Tibial nerve (tissue), 4 donors: ENCODE measurements around the gene AFG1L. TPM values are rescaled to one million over a fixed set of nuclear protein-coding genes. Genes with fewer than 3 reads are reported as not detected.

Source experiments
- DNase-seq, 2 donors: peaks; one replicate each; pipeline ENCODE4 v3.0.0-alpha.2; 2019; ENCODE audit warnings: low spot score in 2 of 2
- H3K27ac ChIP-seq, 4 donors: fragments of 200-600 bp; sonication (generic) in 3 of 4; one replicate each; pipeline ENCODE4 v1.5.1; 2017 to 2019; ENCODE audit warnings: mild to moderate bottlenecking in 1 of 4
- H3K27me3 ChIP-seq, 2 donors: fragments of 200-600 bp; sonication (generic) in 1 of 2; one replicate each; pipeline versions ENCODE4 v1.5.1 to v1.6.0; 2017 to 2019
- H3K36me3 ChIP-seq, 3 donors: fragments of 200-600 bp; sonication (generic); one replicate each; pipeline ENCODE4 v1.5.1; 2018 to 2019
- H3K4me1 ChIP-seq, 4 donors: fragments of 200-600 bp; sonication (generic) in 3 of 4; one replicate each; pipeline ENCODE4 v1.5.1; 2017 to 2019
- H3K4me3 ChIP-seq, 4 donors: fragments of 200-600 bp; sonication (generic) in 3 of 4; one replicate each; pipeline ENCODE4 v1.5.1; 2017 to 2019; ENCODE audit warnings: mild to moderate bottlenecking in 1 of 4, moderate library complexity in 1 of 4
- H3K9me3 ChIP-seq, 4 donors: fragments of 200-600 bp; sonication (generic) in 3 of 4; one replicate each; pipeline ENCODE4 v1.5.1; 2017 to 2019
- CTCF ChIP-seq, 5 experiments: fragments of 200-600 bp in 3 of 5; fragments of 450-650 bp in 2 of 5; sonication (generic) in 3 of 5; IDR thresholded peaks; one replicate each; pipeline ENCODE4 v1.5.1; 2016 to 2019; ENCODE audit warnings: antibody characterized with exemption in 5 of 5, mild to moderate bottlenecking in 3 of 5, moderate library complexity in 2 of 5
- EP300 ChIP-seq, 2 donors: sonication (generic); formaldehyde crosslinking; IDR thresholded peaks; one replicate each; pipeline ENCODE4 v1.6.1; 2017; ENCODE audit warnings: antibody characterized with exemption in 2 of 2, mild to moderate bottlenecking in 1 of 2
- POLR2A ChIP-seq, 2 donors: fragments of 450-650 bp; IDR thresholded peaks; one replicate each; pipeline ENCODE4 v1.6.1; 2017; ENCODE audit warnings: antibody characterized with exemption in 2 of 2, mild to moderate bottlenecking in 2 of 2, moderate library complexity in 2 of 2
- WGBS, 2 donors: methylation state at CpG; one replicate each; pipeline ENCODE4 v1.1.5; 2018; 5-methylcytosine and 5-hydroxymethylcytosine counted together
- total RNA-seq, 4 donors: library from RNA; depleted of rRNA; stranded (reverse); fragments of >200 nt; gene quantifications; one replicate each; pipeline ENCODE4 v1.1.0, GENCODE V29; 2016

AFG1L gene
- total RNA-seq, 4 donors from 2014 or later: 2.0 to 5.2 (median 4.1) TPM

- peak overlapping the region in 1 of 4 donors; percentile 3 for H3K27ac ChIP-seq
These were observed 254.9 kb downstream of the AFG1L start for GRCh38 chr6:108549741-108550140.

GRCh38 chr6:108550256-108550655, 255.4 kb downstream of the AFG1L start:
- H3K27ac ChIP-seq: peak overlapping the region in 1 of 4 donors; percentile 3
- H3K36me3 ChIP-seq: no peaks in the 10 kb centered on the region
- H3K4me1 ChIP-seq: peaks cover 0 to 10% (median 0%) of the 10 kb centered on the region in 4 donors
- H3K4me3 ChIP-seq: no peak overlapping the region
- H3K27me3 ChIP-seq: no peaks in the 10 kb centered on the region
- DNase-seq: no peak
- no peaks in the 10 kb centered on the region for H3K9me3 ChIP-seq
- WGBS, 2 donors: 50 to 60% methylated on average over 3 of the region's 3 CpGs
- TF ChIP-seq EP300 (IDR thresholded peaks at IDR 0.05) (no peak), POLR2A (IDR thresholded peaks at IDR 0.05) (no peak), CTCF (IDR thresholded peaks at IDR 0.05) (no peak)

More at GRCh38 chr6:108549741-108550140, 254.9 kb downstream of the AFG1L start:
- no peak for DNase-seq
- Histone ChIP-seq H3K9me3 (no peaks in the 10 kb centered on the region), H3K4me1 (peaks cover 0 to 8% (median 0%) of the 10 kb centered on the region in 4 donors), H3K36me3 (no peaks in the 10 kb centered on the region), H3K4me3 (no peak overlapping the region), H3K27me3 (no peaks in the 10 kb centered on the region)
- TF ChIP-seq CTCF (IDR thresholded peaks at IDR 0.05): no peak
- no peak for TF ChIP-seq POLR2A (IDR thresholded peaks at IDR 0.05)
- no peak for TF ChIP-seq EP300 (IDR thresholded peaks at IDR 0.05)
- 67 to 69% methylated on average over 3 of the region's 3 CpGs for WGBS, 2 donors

- Histone ChIP-seq H3K36me3 (no peaks in the 10 kb centered on the region), H3K4me3 (no peak overlapping the region), H3K4me1 (peaks cover 0 to 24% (median 10%) of the 10 kb centered on the region in 4 donors), H3K27me3 (no peaks in the 10 kb centered on the region), H3K9me3 (no peaks in the 10 kb centered on the region), H3K27ac (peak overlapping the region in 3 of 4 donors; percentile 37 to 99 (median 95))
- TF ChIP-seq EP300 (IDR thresholded peaks at IDR 0.05) (peak in 1 of 2 donors; percentile 62), POLR2A (IDR thresholded peaks at IDR 0.05) (no peak)
- DNase-seq: peak in 1 of 2 donors; percentile 44
- 84 to 91% methylated on average over 7 of the region's 7 CpGs for WGBS, 2 donors
These were observed 260.7 kb downstream of the AFG1L start for GRCh38 chr6:108555399-108556052.

- TF ChIP-seq CTCF (IDR thresholded peaks at IDR 0.05) (no peak), POLR2A (IDR thresholded peaks at IDR 0.05) (no peak), EP300 (IDR thresholded peaks at IDR 0.05) (no peak)
- H3K4me1 ChIP-seq: peaks cover 0 to 24% (median 10%) of the 10 kb centered on the region in 4 donors
- H3K9me3 ChIP-seq: no peaks in the 10 kb centered on the region
- H3K27ac ChIP-seq: peak overlapping the region; percentile 37 to 99 (median 96)
- H3K36me3 ChIP-seq: no peaks in the 10 kb centered on the region
- no peaks in the 10 kb centered on the region for H3K27me3 ChIP-seq
- WGBS, 2 donors: 92 to 95% methylated on average over 5 of the region's 5 CpGs
- no peak overlapping the region for H3K4me3 ChIP-seq
- no peak for DNase-seq
These were observed 261.4 kb downstream of the AFG1L start for GRCh38 chr6:108556250-108556649.

GRCh38 chr6:108556866-108557493, 262.1 kb downstream of the AFG1L start:
- no peak for TF ChIP-seq POLR2A (IDR thresholded peaks at IDR 0.05)
- no peak for TF ChIP-seq CTCF (IDR thresholded peaks at IDR 0.05)
- no peak for TF ChIP-seq EP300 (IDR thresholded peaks at IDR 0.05)
- Histone ChIP-seq H3K27ac (peak overlapping the region; percentile 95 to 99 (median 98)), H3K4me1 (peaks cover 0 to 24% (median 10%) of the 10 kb centered on the region in 4 donors), H3K27me3 (no peaks in the 10 kb centered on the region), H3K9me3 (no peaks in the 10 kb centered on the region), H3K4me3 (peak overlapping the region; percentile 63 to 92 (median 76)), H3K36me3 (peaks cover 0 to 7% (median 0%) of the 10 kb centered on the region in 3 donors)
- no peak for DNase-seq
- 18 to 28% methylated on average over 14 of the region's 16 CpGs for WGBS, 2 donors
